ENCODE results near the gene CSRNP3. TPM values are rescaled to one million over a fixed set of nuclear protein-coding genes. Genes with fewer than 3 reads are reported as not detected.

CSRNP3 gene
- total RNA-seq, 4 donors from 2014 or later: 1.3 to 5.5 (median 2.6) TPM

DNA sequence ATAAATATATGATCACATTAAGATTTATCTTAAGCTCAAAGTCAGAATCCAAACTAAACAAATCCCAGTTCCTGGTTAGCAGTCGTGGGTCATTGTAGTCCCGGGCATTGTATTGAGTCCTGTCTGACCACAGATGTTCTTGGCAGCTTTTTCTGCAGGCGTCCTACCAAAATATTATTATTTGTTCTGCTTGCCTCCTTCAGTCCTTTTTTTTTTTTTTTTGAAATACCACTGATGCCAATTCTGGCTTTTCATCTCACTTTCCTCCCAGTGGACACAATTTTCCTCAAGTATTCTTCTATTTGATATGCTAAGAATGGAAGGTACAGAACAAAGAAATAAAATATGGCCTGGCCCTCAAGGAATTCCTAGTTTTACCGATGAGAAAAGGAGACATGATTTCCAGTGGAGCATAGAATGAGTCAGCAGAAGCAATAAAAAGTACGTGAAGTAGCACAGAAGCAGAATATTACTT is 151.6 kb downstream of the CSRNP3 start:
- no peak overlapping the region for H3K4me3 ChIP-seq

DNA sequence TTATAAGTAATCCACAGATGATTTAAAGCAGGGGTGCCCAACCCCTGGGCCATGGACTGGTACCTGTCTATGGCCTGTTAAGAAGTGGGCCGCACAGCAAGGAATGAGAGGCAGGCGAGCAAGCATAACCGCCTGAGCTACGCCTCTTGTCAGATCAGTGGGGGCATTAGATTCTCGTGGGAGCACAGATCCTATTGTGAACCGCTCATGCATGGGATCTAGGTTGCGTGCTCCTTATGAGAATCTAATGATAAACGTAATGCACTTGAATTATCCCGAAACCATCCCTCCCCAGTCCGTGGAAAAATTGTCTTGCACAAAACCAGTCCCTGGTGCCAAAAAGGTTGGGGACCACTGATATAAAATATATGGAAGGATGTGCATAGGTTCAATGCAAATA is 153.7 kb downstream of the CSRNP3 start:
- no peak for DNase-seq (ENCODE audit: low spot score in 2 of 2)
- Histone ChIP-seq H3K27ac (no peak overlapping the region), H3K9me3 (no peaks in the 10 kb centered on the region), H3K27me3 (no peaks in the 10 kb centered on the region), H3K4me1 (peaks cover 0 to 9% (median 0%) of the 10 kb centered on the region in 4 donors), H3K4me3 (no peak overlapping the region), H3K36me3 (no peaks in the 10 kb centered on the region)
- 94 to 96% methylated on average over 10 of the region's 10 CpGs for WGBS, 2 donors
- TF ChIP-seq EP300 (IDR thresholded peaks at IDR 0.05): no peak
- TF ChIP-seq POLR2A (IDR thresholded peaks at IDR 0.05): no peak
- TF ChIP-seq, protein P1, sequence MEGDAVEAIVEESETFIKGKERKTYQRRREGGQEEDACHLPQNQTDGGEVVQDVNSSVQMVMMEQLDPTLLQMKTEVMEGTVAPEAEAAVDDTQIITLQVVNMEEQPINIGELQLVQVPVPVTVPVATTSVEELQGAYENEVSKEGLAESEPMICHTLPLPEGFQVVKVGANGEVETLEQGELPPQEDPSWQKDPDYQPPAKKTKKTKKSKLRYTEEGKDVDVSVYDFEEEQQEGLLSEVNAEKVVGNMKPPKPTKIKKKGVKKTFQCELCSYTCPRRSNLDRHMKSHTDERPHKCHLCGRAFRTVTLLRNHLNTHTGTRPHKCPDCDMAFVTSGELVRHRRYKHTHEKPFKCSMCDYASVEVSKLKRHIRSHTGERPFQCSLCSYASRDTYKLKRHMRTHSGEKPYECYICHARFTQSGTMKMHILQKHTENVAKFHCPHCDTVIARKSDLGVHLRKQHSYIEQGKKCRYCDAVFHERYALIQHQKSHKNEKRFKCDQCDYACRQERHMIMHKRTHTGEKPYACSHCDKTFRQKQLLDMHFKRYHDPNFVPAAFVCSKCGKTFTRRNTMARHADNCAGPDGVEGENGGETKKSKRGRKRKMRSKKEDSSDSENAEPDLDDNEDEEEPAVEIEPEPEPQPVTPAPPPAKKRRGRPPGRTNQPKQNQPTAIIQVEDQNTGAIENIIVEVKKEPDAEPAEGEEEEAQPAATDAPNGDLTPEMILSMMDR (IDR thresholded peaks at IDR 0.05): no peak

More for the DNA sequence above, 151.6 kb downstream of the CSRNP3 start:
- Histone ChIP-seq H3K36me3 (no peaks in the 10 kb centered on the region), H3K27me3 (no peaks in the 10 kb centered on the region), H3K9me3 (peaks cover 0 to 6% (median 0%) of the 10 kb centered on the region in 4 donors), H3K27ac (no peak overlapping the region), H3K4me1 (peaks cover 0 to 9% (median 0%) of the 10 kb centered on the region in 4 donors)
- no peak for DNase-seq (ENCODE audit: low spot score in 2 of 2)
- TF ChIP-seq POLR2A (IDR thresholded peaks at IDR 0.05): no peak
- TF ChIP-seq, protein P1 (IDR thresholded peaks at IDR 0.05): no peak
- no peak for TF ChIP-seq EP300 (IDR thresholded peaks at IDR 0.05)
- WGBS, 2 donors: 19 to 26% methylated on average over 5 of the region's 5 CpGs

DNA sequence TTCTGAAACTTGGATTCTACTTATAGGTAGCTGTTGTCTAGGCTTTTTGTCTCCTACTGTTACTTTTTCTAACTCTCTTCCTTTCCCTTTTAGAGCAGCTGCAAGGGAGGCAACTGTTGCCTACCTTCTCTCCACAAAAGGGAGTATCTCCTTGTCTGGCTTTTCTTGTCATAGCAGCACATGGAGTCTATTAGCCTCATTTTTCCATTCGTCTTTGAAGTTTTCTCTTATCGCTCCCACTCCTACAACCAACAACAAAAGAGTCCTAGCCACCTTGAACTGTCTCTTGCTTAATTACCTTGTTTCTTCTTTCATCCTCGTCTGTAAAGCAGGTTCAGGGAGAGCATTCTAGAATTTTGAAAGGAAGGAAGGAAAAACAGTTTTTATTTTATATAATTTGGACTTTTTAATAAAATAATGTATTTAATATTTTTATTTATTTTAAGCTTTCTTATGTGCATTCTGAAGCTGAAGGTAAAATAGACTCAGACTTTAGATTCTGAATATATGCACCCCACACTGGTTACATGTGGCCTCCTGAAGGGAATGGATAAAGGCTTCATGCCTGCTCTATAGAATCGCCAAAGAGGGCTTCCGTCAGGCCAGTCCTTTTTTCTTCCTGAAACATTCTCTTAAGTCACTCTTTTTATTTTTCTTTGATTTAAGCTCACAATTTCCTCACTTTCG is 154.4 kb downstream of the CSRNP3 start:
- no peak for DNase-seq (ENCODE audit: low spot score in 2 of 2)
- WGBS, 2 donors: 94 to 95% methylated on average over 6 of the region's 6 CpGs
- H3K36me3 ChIP-seq: no peaks in the 10 kb centered on the region
- H3K27me3 ChIP-seq: no peaks in the 10 kb centered on the region
- H3K27ac ChIP-seq: no peak overlapping the region
- H3K9me3 ChIP-seq: no peaks in the 10 kb centered on the region
- TF ChIP-seq, protein P1 (IDR thresholded peaks at IDR 0.05): no peak
- no peak for TF ChIP-seq POLR2A (IDR thresholded peaks at IDR 0.05)
- no peak for TF ChIP-seq EP300 (IDR thresholded peaks at IDR 0.05)
- H3K4me3 ChIP-seq: no peak overlapping the region
- H3K4me1 ChIP-seq: peaks cover 0 to 9% (median 0%) of the 10 kb centered on the region in 4 donors

DNA sequence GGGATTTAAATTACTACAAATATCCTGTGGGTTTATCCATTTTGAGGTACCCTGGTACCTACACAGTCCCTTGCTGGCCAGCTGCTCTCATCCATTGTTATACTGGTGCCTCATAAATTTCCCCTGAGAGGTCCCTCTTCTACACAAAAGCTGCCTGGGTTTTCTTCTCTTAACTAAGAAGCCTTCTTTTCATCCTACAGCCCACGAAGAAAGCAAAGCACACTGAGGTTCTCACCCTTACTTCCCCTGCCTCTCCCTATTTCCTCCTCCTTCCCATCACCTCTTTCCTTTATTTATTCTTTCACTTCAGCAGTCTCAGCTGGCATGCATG is 154.9 kb downstream of the CSRNP3 start:
- Histone ChIP-seq H3K36me3 (no peaks in the 10 kb centered on the region), H3K4me3 (no peak overlapping the region), H3K4me1 (peaks cover 0 to 9% (median 0%) of the 10 kb centered on the region in 4 donors), H3K27me3 (no peaks in the 10 kb centered on the region), H3K27ac (no peak overlapping the region), H3K9me3 (no peaks in the 10 kb centered on the region)
- 60 to 76% methylated on average over 1 of the region's 1 CpG for WGBS, 2 donors
- DNase-seq (ENCODE audit: low spot score in 2 of 2): no peak
- TF ChIP-seq POLR2A (IDR thresholded peaks at IDR 0.05) (no peak), EP300 (IDR thresholded peaks at IDR 0.05) (no peak)
- TF ChIP-seq, protein P1 (IDR thresholded peaks at IDR 0.05): no peak

DNA sequence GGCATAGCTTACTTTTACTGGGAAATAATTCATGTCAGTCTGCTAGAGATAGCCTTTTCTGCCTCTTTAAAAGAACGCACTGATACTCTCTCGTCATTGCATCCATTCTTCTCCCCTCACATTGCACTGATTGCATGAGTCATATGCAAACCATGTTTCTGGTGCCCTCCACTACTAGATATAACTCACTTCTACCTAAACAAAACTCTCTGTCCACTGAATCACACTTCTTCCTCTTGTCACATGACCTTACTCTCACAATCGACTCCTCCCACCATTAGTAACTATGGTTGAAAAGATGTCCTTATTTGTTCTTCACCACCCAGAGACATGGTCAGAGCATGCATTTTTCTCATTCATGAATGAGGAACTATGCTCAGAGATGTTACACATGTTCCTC is 158.0 kb downstream of the CSRNP3 start:
- no peak for DNase-seq (ENCODE audit: low spot score in 2 of 2)
- H3K27ac ChIP-seq: no peak overlapping the region
- H3K27me3 ChIP-seq: no peaks in the 10 kb centered on the region
- no peak overlapping the region for H3K4me3 ChIP-seq
- no peaks in the 10 kb centered on the region for H3K36me3 ChIP-seq
- 70 to 95% methylated on average over 3 of the region's 3 CpGs for WGBS, 2 donors
- TF ChIP-seq POLR2A (IDR thresholded peaks at IDR 0.05): no peak
- no peaks in the 10 kb centered on the region for H3K9me3 ChIP-seq
- H3K4me1 ChIP-seq: no peaks in the 10 kb centered on the region

Measured in tibial nerve (tissue), 4 donors.